Endometrial microvascular endothelial cells (primary cell): Measurements from ENCODE around the gene ATPAF2. TPM values are rescaled to one million over a fixed set of nuclear protein-coding genes. Genes with fewer than 3 reads are reported as not detected.

Experiments used
- in situ Hi-C: cut with HindIII; loops from 2 replicates; pipeline ENCODE4 v1.10.0; 2017; ENCODE audit warnings: low sequenced_read_pairs, low pct_unique_long_range_greater_than_20kb; ENCODE audit errors: inconsistent ontology term
- total RNA-seq: library from RNA; depleted of rRNA; stranded (reverse); fragments of >200 nt; gene quantifications from one replicate; pipeline ENCODE4 v1.2.3, GENCODE V29; 2015; ENCODE audit errors: inconsistent ontology term

Gene ATPAF2
- total RNA-seq, 1 donor from 2014 or later: 13.1 TPM

- in situ Hi-C loops: loop anchor here (25.0 kb wide), 1 partner anchor 156 kb away; no protein-coding TSS in a partner anchor
Observed at GRCh38 chr17:18042983-18043382, 4.0 kb upstream of the ATPAF2 start.

GRCh38 chr17:18041776-18042175 is 2.8 kb upstream of the ATPAF2 start:
- in situ Hi-C loops: loop anchor here (25.0 kb wide), 1 partner anchor 154 kb away; no protein-coding TSS in a partner anchor

DNA sequence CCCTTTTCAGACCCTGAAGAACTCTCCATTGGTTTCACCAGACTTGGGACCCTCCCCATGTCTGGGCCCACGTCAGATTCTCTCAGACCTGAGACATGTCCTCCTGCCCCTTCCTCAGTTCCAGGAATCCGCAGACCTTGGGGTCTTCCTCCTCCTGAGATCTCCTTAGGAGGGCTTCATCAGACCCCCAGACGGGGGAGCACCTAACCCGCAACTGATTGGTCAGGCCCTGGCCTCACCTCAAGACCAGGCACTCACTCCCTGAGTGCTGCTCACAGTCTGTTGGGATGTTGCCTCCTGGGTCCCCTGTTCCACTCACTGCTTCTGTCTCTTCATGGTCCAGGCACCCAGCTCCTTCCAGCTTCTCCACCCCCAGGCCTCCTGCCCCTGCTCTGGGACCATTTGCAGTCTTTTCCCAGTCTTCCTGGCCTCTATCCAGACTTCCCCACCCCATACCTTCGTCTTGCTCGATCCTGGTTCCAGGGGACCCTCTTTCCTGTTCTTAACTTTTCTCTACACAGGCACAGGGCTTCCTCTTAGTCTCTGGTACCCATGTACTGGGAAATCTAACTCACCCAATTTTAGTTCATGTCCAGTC is 1.4 kb upstream of the ATPAF2 start:
- in situ Hi-C loops: loop anchor here (25.0 kb wide), 1 partner anchor 153 kb away; no protein-coding TSS in a partner anchor

GRCh38 chr17:18039535-18040260 is 730 bp upstream of the ATPAF2 start:
- in situ Hi-C loops: loop anchor here (25.0 kb wide), 1 partner anchor 152 kb away; no protein-coding TSS in a partner anchor

DNA sequence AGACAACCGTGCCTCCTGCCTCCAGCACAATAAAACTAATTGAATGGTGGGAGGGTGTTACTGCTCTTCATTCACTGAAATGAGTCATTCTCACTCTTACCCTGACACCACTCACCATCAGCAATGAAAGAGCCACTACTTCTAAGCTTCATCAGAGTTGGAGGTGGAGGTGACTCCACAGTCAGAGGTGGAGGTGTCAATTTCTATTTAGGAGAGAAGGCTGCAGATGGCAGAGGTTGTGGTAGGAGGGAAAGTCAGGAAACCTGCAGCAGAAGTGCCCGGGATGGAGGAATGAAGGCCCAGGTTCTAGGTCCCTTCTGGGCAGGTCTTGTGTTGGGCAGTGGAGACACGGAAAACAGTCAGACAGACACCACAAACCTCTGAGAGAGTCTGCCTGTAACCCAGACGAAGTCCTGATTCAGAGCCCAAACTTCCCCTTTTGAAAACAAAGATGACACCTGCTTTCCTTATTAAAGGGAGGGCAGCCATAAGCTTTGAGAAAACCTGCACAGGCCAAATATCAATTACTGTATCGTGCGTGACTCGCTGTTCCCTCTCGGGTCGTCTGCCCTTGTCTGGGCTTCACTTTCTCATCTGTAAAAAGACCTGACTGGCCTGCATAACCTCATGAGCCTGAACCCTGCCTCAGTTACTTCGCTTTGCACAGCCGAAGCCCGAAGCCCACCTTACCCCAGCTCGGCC is 668 bp downstream of the ATPAF2 start:
- in situ Hi-C loops: loop anchor here (25.0 kb wide), 1 partner anchor 151 kb away; no protein-coding TSS in a partner anchor

DNA sequence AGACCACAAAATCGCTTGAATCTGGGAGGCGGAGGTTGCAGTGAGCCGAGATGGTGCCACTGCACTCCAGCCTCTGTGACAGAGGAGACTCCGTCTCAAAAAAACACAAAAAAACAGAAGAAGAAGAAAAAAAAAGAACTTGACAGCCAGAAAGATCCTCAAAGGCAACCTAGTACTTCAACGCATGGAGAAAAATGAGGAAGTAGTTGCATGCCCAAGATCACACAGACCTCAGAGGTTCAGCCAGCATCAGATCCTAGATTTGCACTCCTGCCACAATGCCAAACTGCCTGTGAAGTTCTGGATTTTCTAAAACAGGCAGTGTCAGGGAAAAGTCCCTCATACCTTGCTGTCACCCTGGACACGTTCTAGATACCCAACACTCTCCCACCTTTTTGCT is 1.5 kb downstream of the ATPAF2 start:
- in situ Hi-C loops: loop anchor here (25.0 kb wide), 1 partner anchor 150 kb away; no protein-coding TSS in a partner anchor

DNA sequence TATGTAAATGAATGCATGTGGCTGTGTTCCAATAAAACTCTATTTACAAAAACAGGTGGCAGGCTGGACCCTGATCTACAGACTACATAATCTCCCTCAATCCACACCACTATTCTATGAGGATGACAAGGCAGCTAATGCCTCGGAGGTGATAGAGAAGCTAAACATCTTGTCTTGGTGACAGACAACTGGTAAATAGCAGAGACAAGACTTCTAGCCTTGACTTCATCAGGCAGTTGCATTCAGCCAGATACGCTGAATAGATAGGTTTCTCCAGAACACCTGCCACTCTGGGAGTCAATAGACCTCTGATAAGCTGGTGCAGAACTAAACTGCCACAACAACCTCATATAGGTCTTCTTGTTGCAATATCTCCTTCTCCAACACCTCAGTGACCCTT is 3.3 kb downstream of the ATPAF2 start:
- in situ Hi-C loops: loop anchor here (25.0 kb wide), 1 partner anchor 148 kb away; no protein-coding TSS in a partner anchor

DNA sequence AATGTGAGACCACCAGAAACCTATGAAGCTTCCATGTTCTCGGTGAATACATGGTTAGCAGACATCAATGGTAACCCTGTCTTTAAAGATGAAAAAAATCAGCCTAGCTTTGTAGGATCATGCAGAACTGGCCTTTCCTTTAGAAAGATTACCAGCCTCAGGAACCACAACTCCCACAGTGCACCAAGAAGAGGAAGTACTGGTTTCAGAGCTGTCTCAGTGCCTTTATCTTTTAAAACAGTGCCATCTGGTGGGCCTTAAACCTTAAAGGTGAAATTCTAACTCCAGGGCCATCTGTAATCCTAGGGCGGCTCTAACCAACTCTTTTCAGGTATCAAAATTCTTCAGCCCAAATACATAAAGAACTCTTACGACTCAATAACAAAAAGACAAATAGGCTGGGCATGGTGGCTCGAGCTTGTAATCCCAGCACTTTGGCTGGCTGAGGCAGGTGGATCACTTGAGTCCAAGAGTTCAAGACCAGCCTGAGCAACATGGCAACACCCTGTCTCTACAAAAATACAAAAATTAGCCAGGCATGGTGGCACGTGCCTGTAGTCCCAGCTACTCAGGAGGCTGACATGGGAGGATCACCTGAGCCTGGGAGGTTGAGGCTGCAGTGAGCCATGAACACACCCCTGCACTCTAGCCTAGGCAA is 5.4 kb downstream of the ATPAF2 start:
- in situ Hi-C loops: loop anchor here (25.0 kb wide), 1 partner anchor 146 kb away; no protein-coding TSS in a partner anchor

GRCh38 chr17:18031955-18032354 is 7.0 kb downstream of the ATPAF2 start:
- in situ Hi-C loops: loop anchor here (25.0 kb wide), 1 partner anchor 145 kb away; no protein-coding TSS in a partner anchor

- in situ Hi-C loops: loop anchor here (25.0 kb wide), 1 partner anchor 142 kb away; no protein-coding TSS in a partner anchor
Observed at GRCh38 chr17:18028952-18029540, 9.9 kb downstream of the ATPAF2 start.

DNA sequence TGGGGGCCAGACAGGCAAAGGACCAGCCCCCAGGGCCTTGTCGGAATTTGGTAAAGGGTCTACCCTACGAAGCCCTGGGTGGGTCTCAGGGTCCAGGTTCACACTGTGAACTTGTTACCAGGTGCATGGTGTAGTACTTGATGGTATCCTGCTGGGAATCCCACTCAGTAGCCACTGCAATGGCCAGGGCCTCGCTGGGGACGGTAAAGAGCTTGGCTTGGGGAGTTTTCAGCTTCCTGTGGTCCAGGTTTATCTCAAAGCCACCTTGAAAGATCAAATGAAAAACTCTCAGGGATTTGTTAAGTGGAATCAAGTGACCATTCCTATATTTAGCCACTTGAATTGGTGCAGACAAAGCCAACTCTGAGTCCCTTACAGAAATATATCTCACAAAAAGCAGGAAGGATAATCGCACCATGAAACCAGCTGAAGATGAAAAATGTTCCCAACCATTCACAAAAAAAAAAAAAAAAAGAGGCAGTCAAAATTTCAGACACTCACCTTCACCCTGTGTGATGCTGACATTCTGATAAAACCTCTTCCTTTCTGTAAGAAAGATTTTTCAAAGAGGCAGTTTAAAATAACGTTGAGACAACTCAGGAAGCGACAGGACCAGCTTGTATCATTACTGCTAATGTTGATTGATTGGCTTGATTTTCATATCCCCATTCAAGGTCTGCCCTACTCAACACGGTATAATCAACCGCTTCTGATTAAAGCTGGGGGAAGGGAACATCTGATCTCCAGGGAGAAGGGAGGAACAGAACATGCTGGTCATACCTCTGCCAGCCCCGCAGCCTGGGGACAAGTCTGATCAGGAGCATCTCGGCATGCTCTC is 10.6 kb downstream of the ATPAF2 start:
- in situ Hi-C loops: loop anchor here (25.0 kb wide), 1 partner anchor 141 kb away; no protein-coding TSS in a partner anchor

DNA sequence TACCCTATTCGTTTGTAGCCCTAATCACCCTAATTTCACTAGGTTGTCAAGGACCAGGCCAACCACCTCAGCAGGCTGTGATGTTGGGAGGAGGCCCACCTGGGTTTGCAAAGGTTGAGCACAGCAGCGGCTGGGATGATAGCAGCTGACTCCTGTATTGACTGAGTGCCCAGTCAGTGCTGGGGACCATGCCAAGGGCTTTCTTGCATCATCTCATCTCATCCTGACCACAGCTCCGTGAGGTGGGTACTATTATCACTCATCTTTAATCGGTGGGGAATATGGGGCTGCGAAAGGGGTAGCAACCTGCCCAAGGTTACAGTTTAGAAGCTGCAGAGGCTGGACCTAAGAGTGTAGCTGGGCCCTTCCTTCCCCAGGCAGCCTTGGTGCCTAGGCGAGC is 11.7 kb downstream of the ATPAF2 start:
- in situ Hi-C loops: loop anchor here (25.0 kb wide), 1 partner anchor 140 kb away; no protein-coding TSS in a partner anchor

DNA sequence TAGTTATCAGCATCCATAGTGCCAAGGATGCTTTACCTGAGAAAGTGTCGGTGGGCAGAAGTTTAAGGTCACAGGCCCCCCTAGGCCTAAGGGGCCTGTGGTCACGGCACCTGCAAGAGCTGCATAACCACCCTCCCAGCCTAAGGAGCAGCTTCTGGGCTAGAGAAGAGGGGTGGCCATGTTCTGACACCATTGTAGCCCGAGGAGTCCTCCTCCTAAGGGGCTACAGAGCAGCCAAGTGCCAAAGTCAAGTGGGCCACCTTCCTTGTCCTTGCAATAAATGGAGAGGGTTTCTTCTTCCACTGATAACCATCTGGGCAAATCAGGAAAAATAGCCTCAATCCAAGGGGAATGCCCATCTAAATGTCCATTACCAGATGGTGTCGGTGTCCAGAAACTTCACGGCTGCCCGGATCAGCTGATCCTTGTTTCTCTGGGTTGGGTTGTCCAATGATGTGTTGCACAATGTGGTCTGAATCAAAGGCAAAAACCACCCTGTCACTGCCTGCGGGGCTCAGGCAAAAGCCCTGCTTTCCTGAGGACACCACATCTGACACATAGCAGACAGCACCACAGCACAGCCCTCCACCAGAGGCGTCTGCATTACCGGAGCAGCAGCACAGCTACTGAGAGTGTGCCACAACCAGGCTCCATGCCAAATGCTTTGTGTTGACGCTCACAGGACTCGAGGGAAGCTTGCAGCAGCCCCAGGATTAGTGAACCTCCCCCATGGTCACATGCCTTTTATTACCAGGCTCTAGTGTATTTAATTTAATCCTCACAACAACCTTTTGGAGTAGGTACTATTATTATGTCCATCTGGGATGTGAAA is 12.8 kb downstream of the ATPAF2 start:
- in situ Hi-C loops: loop anchor here (25.0 kb wide), 1 partner anchor 139 kb away; no protein-coding TSS in a partner anchor

GRCh38 chr17:18025241-18025944 is 13.6 kb downstream of the ATPAF2 start:
- in situ Hi-C loops: loop anchor here (25.0 kb wide), 1 partner anchor 138 kb away; no protein-coding TSS in a partner anchor

GRCh38 chr17:18021372-18021771 is 17.6 kb downstream of the ATPAF2 start:
- in situ Hi-C loops: no loop called here

- in situ Hi-C loops: no loop called here
Observed at GRCh38 chr17:18020971-18021370, 18.0 kb downstream of the ATPAF2 start.
